SK-N-SH treated with all-trans-retinoic acid at 6 μM for 48 hours (cell line): ENCODE measurements around the gene KCNIP4.

ENCODE experiments used
- CSDC2 ChIP-seq: fragments of 250-450 bp; sonication (Bioruptor Pico); IDR thresholded peaks from 2 replicates; pipeline ENCODE4 v1.5.0; 2020; ENCODE audit warnings: mild to moderate bottlenecking, moderate library complexity
- CSRNP3 ChIP-seq: fragments of 250-450 bp; sonication (Bioruptor Pico); IDR thresholded peaks from 2 replicates; pipeline ENCODE4 v1.5.1; 2021; ENCODE audit warnings: mild to moderate bottlenecking, moderate library complexity
- ESRRG ChIP-seq: fragments of 250-450 bp; sonication (Bioruptor Pico); IDR thresholded peaks from 2 replicates; pipeline ENCODE4 v1.6.1; 2021; ENCODE audit warnings: mild to moderate bottlenecking
- ISL1 ChIP-seq: fragments of 250-450 bp; sonication (Bioruptor Pico); IDR thresholded peaks from 2 replicates; pipeline ENCODE4 v2.1.2; 2022; ENCODE audit warnings: mild to moderate bottlenecking, moderate library complexity
- OSR1 ChIP-seq: fragments of 250-450 bp; sonication (Bioruptor Pico); IDR thresholded peaks from 2 replicates; pipeline ENCODE4 v1.8.0; 2022; ENCODE audit warnings: moderate library complexity, mild to moderate bottlenecking, inconsistent platforms
- PATZ1 ChIP-seq: fragments of 250-450 bp; sonication (Bioruptor Pico); IDR thresholded peaks from 2 replicates; pipeline ENCODE4 v1.8.0; 2020; ENCODE audit warnings: mild to moderate bottlenecking, moderate library complexity, borderline replicate concordance
- PPARA ChIP-seq: fragments of 250-450 bp; sonication (Bioruptor Pico); IDR thresholded peaks from 2 replicates; pipeline ENCODE4 v1.5.0; 2020; ENCODE audit warnings: mild to moderate bottlenecking, borderline replicate concordance
- RARB ChIP-seq: fragments of 250-450 bp; sonication (Bioruptor Pico); IDR thresholded peaks from 2 replicates; pipeline ENCODE4 v1.8.0; 2021; ENCODE audit warnings: mild to moderate bottlenecking, moderate library complexity
- SNAI2 ChIP-seq: fragments of 250-450 bp; sonication (Bioruptor Pico); IDR thresholded peaks from 2 replicates; pipeline ENCODE4 v1.5.0; 2020; ENCODE audit warnings: mild to moderate bottlenecking, moderate library complexity
- TCF4 ChIP-seq: fragments of 250-450 bp; sonication (Bioruptor Pico); IDR thresholded peaks from 2 replicates; pipeline ENCODE4 v1.8.0; 2021; ENCODE audit warnings: mild to moderate bottlenecking, moderate library complexity, borderline replicate concordance
- TOX ChIP-seq: fragments of 250-450 bp; sonication (Bioruptor Pico); IDR thresholded peaks from 2 replicates; pipeline ENCODE4 v1.8.0; 2021; ENCODE audit warnings: mild to moderate bottlenecking, moderate library complexity, borderline replicate concordance
- ZFP3 ChIP-seq: fragments of 250-450 bp; sonication (Bioruptor Pico); IDR thresholded peaks from 2 replicates; pipeline ENCODE4 v1.5.0; 2020; ENCODE audit warnings: mild to moderate bottlenecking, moderate library complexity
- ZNF565 ChIP-seq: fragments of 450-650 bp; formaldehyde crosslinking; conservative IDR thresholded peaks from 2 replicates; pipeline ENCODE4 v1.5.0; 2020; ENCODE audit warnings: low read depth, mild to moderate bottlenecking, moderate library complexity
- ZNF8 ChIP-seq: fragments of 450-650 bp; formaldehyde crosslinking; IDR thresholded peaks from 2 replicates; pipeline ENCODE4 v1.5.0; 2020; ENCODE audit warnings: mild to moderate bottlenecking, moderate library complexity

GRCh38 chr4:21819086-21819485 lies 129.5 kb downstream of the KCNIP4 start:
- TF ChIP-seq OSR1 (CRISPR knock-in tag): no peak
- TF ChIP-seq RARB (CRISPR knock-in tag): no peak
- TF ChIP-seq SNAI2: no peak
- no peak for TF ChIP-seq PPARA (CRISPR knock-in tag)
- no peak for TF ChIP-seq TOX
- TF ChIP-seq CSDC2 (CRISPR knock-in tag): no peak
- TF ChIP-seq CSRNP3 (CRISPR knock-in tag): no peak
- no peak for TF ChIP-seq ISL1 (CRISPR knock-in tag)
- TF ChIP-seq PATZ1: no peak
- no peak for TF ChIP-seq ZNF565 (CRISPR knock-in tag)
- TF ChIP-seq ESRRG: no peak
- TF ChIP-seq ZNF8 (CRISPR knock-in tag): no peak
- TF ChIP-seq TCF4 (CRISPR knock-in tag): no peak
- TF ChIP-seq ZFP3: no peak
